Anterior cingulate cortex (tissue), 58 donors: Measurements from ENCODE around the gene MLH3.
A peak's percentile ranks its signal among the peaks of the same experiment; 100 is the strongest.

Experiments used
- DNase-seq, 58 donors: peaks; one replicate each; lab custom pipeline; 2025; lab: John Stamatoyannopoulos, UW

Gene MLH3

DNA sequence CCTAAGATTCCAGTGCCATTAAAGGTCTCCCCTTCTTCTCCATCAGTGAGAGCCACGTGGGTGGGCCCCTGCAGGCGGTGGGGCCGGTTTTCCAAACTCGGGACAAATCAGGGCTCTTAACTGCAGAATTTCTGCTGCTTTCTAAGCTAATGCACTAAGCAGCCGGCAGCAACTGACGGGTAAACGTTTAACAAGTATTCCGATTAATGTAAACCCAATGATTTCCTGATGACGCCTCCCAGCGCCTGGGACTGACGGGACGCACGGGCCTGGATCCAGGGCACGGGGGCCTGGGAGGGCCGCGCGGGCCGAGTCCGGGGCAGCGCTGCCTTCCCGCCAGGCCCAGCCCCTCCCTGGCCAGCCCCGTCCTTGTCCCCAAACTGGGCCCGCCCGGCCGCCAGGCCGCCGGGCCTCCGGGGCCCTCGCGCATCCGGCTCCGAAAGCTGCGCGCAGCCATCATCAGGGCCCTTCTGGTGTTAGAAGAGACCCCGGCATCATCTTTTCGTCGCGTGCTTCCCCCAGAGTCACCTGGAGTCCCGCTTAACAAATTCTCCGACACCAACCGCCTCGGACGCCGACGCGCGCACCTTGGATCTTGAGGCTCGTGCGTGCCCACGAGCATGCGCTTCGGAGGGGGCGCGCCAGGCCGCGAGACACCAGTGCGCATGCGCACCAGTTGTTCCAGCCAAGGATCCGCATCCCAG lies at the start of gene MLH3:
Gene MLH3 (minus strand): TSS at position 616 of the 704 bp plus-strand sequence. CDS start 1,812 bp downstream, outside the sequence.
- DNase-seq: peak in 57 of 58 donors; percentile 9 to 85 (median 70)

DNA sequence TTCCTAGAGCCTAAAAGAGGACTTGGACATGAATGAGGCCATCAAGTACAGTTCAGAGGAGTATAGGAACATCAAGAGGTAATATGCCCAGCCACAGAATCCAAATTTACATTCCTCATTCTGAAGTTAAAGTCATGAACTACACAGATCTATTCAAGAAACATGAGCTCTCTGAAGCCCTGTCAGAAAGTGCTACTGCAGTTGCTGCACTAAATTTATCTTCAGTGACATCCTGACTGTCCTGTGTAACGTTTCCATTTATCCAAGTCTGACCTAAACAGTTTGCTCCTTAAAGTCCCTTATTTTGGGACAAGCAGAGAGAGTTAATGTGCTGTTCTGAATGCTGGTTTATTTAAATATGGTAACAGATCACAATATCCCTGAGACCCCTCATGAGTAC lies 47.4 kb upstream of the MLH3 start:
- DNase-seq: no peak

DNA sequence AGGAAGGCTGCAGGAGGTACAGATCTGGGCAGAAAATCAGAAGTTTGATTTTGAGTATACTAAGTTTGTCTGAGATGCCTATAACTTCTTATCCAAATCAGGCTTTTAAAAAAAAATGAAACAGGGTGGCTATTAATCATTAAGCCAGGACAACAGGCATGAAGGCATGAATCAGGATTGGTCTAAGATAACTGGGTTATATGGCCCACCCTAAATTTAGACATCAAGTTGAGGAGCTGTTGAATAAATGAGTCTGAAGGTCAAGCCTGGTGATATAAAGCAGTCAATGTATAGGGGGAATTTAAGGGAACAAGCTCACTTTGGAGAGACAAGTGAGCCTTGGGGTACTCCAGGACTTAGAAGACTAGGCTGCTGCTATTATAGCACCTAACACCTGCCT lies 46.9 kb upstream of the MLH3 start:
- no peak for DNase-seq

DNA sequence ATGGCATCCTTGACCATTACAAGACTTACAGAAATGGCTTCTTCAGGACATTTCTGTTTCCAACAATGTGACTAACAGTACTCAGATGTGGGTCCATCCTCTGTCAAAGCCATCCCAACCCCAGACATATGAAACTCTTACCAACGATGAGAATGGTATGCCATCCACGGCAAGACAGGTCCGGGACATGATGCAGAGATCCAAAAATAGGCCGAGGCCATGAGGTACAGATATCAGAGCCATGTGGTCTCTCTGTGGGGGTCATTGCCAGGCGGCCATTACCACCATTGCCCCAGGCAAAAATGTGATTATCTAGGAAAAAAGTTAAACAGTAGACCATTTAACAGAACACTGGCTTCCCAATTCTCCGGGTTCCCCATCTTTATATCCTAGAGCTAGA lies 45.7 kb upstream of the MLH3 start:
- DNase-seq: no peak

DNA sequence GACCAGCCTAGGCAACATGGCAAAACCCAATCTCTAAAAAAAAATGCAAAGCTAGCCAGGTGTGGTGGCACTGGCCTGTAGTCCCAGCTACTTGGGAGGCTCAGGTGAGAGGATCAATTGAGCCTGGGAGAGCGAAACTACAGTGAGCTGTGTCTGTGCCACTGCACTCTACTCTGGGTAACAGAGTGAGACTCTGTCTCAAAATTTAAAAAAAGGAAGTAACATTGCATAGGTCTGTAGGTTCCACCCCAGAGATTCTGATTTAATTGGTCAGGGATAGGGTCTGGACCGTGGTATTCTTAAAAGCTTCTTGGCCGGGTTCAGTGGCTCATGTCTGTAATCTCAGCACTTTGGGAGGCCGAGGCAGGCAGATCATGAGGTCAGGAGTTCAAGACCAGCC lies 44.4 kb upstream of the MLH3 start:
- no peak for DNase-seq

DNA sequence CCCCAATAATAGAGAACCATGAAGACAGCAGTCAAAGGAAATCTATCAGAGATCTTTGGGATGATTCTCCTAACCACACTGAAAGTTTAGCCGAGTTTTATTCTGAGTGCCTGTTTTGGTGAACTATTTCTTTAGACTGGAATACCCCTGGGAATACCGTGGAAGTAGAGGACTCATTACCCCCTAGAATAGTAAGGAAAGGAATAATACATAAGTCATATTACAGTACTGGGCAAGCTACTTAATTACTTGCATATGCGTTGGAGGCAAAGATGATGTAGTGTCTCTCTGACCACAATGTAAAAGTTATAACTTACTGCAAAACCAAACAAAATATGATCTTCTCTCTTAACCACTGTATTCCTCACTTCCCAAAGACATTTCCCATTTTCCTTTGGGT lies 43.6 kb upstream of the MLH3 start:
- DNase-seq: no peak

DNA sequence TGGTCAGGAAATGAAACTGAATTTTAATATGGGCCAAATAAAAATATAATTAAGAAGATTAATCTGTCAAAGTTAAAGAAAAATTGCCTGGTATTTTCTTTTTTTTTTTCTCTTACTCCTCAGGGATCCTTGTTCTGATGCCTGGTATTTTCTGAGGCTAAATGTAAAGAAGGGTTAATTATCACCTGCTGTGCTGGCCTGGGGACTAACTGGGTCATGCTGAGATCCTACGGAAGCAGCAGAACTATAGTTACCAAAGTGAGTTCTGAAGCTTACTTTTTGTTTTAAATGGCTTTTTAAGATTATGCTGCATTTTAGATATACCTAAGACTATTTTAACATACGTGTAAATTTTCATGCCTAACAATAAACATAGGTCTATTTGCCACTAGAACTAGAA lies 41.4 kb upstream of the MLH3 start:
- DNase-seq: no peak

DNA sequence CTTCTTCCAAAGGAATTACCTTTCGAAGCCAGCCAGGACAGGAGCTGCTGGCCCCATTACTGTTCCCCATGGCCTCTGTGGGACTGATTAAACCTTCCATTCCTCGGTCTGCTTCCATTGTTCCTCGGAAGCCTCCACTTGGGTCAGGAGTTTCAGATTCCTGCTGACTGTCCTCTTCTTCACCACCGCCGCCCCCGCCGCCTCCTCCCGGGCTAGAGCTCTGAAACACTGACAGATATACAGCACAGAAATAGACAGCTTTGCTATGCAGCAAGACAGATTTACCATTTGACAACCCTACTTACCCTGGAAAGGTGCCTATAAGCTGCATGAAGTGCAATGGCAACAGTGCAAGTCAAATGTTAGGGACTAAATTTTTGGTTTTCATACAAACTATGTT lies 40.0 kb upstream of the MLH3 start:
- DNase-seq: peak in 8 of 58 donors; percentile 1 to 33 (median 17)

DNA sequence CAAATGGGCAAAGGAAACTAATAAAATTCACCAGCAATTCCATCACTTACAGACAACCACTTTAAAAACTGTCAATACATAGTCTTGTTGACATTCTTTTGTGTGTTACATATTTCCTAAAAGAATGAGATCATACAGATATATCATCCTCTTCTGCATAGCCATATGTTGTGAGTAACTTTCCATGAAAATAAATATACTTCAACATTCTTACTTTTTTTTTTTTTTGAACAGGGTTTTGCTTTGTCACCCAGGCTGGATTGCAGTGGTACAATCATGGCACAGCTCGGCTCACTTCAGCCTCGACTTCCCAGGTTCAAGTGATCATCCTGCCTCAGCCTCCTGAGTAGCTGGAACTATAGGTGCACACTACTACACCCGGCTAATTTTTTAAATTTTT lies 39.1 kb upstream of the MLH3 start:
- DNase-seq: no peak

DNA sequence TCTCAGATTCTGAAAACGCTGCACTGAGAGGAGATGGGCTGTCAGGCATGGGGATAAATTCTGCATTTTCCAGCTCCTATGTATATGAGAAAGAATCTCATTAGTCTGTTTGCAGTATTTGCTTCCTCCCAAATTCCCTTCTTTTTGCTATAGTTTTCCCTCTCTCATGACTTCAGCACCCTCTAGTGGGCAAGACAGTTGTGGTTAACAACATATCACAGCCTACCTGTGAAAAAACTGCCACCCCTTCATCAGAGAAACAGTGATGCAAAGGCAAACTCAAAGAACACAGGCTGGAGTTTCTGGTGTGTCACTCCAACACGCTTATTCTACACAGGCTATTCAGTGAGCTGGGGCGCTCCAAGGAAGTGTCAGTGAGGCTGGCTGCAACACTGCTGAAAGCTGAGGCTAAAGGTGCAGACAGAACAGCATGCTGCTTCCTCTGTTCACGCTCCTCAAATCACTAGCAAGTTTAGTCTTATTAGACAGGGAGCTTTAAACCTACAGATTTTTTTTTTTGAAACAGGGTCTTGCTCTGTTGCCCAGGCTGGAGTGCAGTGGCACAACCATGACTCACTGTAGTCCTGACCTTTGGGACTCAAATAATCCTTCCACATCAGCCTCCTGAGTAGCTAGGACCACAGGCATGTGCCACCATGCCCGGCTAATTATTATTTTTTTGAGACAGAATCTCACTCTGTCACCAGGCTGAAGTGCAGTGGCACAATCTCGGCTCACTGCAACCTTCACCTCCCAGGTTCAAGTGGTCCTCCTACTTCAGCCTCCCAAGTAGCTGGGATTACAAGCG lies 37.5 kb upstream of the MLH3 start:
- DNase-seq: peak in 25 of 58 donors; percentile 1 to 68 (median 19)

DNA sequence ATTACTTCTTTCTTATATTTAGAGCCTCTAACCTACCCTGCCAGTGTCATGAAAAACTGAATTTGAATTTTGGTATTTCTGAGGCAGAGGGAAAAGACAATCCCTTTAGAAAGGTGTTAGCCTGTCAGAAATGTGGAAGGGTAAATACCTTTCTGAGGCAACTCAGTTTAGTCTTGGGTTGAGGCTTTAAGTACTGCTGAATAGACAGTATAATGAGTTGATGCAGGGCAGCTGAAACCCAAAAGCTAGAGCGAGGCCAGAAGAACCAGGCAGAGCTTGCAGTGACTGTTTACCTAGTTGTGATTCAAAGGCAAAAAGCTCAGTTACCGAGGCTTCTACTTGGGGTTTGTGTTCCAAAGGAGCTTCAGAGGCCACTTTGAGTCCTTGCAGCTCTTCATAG lies 36.9 kb upstream of the MLH3 start:
- no peak for DNase-seq

DNA sequence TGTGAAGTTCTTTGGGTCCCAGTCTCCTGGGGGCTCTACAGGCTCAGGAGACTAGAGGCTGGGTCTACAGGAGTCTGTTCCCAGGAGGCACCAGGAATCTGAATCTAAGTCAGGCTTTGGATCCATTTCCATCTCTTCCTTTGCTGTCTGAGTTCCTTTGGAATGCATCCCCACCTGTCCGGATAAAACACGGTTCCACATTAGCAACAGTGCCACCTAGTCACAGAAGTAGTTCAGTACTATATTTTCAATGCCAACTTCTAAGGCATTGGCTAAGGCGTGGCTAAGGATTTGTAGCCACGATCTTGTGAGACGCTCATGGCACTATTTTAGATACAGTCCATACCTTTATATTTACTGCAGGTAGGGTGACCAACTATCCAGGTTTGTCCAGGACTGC lies 33.2 kb upstream of the MLH3 start:
- DNase-seq: peak in 2 of 58 donors; percentile 1 to 7

DNA sequence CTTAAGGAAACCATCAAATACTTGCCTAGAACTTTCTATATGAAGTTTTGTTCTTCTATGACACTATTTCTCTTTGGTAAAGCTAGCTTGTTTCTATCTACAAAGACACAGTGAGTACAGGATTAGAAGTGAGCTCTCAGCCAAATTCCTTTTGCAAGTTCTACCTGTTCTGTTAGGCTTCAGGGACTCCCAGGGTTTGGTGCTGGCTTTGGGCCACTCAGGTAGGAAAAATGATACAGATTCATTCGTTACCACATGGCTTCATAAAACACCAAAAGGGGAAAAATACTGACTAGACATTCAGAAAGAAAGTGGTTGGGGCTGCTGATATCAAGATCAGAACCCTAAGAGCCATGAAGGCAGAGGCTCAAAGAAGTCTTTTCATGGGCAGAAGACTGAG lies 32.0 kb upstream of the MLH3 start:
- DNase-seq: no peak

DNA sequence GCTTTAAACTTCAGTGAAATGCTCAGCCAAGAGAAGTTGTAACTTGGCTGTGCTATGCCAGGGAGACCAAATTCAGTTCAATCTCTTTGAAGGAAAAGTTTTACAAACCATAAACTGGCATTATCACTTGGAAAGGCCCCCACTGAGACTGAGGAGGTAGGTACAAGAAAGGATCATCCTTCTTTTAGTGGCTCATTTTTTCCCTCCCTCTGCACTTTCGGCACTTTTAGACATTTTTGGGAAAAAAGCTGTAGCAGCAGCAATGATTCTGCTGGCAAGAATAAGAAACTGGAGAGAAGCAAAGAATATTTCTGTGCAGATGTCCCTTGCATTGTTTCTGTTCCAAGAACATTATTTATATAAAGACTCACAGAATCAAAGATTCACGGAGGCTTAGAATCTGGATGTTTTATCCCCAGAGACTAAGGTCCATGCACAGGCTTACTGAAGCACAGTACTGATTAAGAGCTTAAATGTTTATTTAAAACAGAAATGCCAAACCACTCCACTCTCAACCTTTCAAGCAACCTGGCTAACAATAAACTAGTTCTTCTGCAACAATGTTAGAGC lies 30.5 kb upstream of the MLH3 start:
- no peak for DNase-seq

DNA sequence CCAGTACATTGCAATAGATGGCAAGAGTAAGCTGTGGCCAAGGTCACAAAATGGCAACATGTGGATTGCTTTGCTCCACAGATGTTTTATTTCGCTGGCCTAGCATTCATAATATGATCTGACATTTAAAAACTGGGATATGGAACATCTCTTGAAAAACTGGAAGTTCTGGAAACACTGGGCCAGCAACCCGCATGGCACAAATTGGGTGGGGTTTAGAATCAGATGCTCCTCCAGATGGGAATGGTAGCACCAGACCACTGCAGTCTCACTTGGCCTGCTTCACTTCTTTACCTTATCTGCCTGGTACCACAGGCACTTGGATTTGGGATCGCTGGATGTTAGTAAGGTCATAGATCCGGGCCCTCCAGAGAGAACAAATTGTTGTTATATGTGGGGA lies 28.3 kb upstream of the MLH3 start:
- no peak for DNase-seq

DNA sequence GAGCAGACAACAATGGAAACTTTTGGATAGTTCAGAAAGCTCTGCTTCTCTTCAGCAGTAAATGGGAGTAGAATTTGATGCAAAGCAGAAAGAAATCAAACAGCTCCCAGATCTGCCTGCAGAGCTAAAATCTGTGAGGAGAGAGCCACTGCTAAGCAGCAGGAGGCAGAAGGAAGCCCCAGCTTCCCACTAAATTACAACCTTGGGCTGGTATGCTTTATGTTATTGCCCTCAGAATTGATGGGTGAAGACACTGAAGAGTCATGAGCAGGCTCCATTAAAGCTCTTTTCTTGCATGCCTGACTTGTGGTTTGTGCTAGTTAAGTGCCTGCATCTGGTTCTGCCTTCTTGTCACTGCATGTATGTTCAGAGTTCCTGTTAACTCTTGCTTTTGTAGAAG lies 26.5 kb upstream of the MLH3 start:
- DNase-seq: no peak

DNA sequence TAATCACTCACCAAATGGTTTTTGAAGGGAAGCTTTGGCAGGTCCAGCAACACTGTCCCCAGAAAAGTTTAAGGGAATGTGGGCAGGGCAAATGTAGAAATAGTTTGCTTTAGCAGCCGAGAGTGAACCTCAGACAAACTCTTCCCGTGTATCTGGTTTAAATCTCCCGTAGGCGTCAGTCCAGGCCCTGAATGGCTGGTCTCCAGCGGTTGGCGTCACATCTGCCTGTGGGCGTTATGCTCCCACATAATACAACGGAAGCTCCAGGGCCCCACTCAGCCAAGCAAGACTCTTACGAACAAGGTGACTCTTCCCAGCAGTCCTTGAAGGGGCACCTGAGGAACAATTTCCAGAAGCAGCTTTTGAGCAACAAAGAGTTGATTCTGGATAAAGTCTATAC lies 19.1 kb upstream of the MLH3 start:
- no peak for DNase-seq

DNA sequence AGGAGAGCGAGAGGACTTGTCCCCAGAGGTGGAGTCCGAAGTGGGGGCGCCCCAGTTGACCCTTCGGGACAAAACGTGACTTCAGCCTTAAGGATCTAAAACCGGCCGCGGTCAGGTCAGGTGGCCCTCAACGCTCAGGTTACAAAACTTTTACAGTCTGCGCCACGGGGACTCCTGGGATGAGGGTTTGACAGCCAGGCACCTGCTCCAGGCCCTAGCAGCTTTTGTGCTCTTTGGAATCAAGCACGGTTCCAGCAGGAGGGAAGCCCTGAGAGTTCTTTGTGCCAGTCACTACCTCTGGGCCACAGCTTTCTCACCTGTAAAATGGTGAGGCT lies 18.5 kb upstream of the MLH3 start:
- peak in 3 of 58 donors; percentile 39 to 67 (median 45) for DNase-seq

DNA sequence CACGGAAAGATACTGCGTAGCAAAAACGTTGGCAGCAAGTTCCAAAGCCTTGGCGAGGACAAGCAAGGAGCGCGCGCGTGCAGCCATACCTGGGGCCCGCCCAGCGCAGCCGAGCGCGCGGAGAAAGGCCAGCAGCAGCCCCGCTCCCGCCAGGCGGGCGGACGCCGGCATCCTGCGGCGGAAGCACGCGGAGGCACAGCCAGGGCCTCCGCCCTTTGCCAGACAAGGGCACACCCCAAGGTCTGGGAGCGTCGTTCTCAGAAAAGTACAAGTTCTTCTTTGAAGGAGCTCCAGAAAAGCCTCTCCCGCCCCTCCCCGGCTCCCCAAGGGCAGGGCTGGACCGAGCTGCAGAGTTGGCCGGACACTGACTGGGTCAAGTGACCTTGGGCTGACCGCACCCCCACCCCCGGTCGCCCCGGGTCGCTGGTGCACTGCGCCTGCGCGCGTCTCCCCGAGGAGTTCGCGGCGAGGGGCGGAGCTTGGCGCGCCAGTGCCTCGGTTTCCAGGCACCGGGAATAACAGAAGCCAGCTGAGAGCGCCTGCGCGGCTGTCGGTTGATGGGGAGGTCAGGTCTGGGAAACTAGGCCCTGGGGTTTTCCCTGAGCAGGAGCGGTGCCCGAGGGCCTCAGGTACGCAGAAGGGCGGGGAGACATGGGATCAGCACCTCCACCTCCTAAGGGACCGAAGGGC lies 18.0 kb upstream of the MLH3 start, which contains the start of gene ZC2HC1C:
Gene ZC2HC1C (plus strand): TSS at position 521 of the 690 bp plus-strand sequence. CDS start 933 bp downstream, outside the sequence.
- DNase-seq: peak; percentile 61 to 97 (median 92)

DNA sequence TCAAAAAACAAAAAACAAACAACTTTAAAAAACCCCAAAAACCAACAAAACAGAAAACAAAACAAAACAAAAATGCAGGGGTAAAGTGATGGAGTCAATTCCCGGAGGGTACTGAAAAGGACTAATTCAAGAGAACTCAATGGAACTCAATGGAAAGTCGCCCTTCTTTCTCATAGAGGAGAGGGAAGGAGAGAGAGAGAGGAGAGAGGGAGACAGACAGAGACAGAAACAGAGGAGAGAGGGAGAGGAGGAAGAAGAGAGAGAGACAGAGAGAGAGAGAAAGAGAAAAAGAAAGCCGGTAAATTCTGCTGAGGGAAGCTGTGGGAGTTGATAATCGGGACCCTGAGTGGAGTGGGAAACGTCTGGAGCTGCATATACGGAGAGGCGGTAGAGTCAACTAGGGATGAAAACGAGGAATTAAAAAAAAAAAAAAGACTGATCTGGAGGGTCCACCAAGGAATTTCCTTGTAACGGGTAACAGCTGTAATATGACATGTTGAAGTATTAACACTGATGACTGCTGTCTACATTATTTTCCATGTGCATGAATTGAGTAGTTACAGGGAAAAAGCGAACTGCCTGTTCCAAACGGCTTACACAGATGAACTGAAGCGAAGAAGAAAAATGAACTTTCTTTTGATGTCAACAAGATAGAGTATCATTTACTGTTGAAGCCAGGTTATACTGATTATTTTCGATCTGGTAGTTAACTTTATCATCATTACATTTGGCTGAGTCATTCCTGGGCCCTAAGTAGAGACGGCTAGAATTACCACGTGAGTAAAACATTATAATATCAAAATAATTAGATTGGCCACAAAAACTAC lies 17.2 kb upstream of the MLH3 start:
- DNase-seq: no peak
